ENCODE measurements around the gene SLITRK3.

SLITRK3 gene

DNA sequence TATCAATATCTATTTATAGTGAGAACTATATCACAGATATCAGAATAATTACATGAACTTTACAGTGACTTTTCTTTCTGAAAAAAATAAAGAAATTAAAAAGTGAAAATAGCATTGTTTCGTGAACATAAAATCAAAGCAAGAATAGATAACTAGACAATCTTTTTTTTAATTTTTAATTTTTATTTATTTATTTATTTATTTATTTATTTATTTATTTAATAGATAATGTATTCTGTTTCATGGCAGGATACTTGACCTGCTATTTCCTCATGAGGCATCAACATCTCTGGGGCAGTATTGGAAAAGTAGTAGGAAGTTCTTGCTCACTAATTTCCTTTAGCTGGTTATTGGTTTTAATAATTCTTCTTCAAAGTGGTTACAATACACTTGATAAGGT lies 33.3 kb downstream of the SLITRK3 start:
- TF ChIP-seq, protein P1, sequence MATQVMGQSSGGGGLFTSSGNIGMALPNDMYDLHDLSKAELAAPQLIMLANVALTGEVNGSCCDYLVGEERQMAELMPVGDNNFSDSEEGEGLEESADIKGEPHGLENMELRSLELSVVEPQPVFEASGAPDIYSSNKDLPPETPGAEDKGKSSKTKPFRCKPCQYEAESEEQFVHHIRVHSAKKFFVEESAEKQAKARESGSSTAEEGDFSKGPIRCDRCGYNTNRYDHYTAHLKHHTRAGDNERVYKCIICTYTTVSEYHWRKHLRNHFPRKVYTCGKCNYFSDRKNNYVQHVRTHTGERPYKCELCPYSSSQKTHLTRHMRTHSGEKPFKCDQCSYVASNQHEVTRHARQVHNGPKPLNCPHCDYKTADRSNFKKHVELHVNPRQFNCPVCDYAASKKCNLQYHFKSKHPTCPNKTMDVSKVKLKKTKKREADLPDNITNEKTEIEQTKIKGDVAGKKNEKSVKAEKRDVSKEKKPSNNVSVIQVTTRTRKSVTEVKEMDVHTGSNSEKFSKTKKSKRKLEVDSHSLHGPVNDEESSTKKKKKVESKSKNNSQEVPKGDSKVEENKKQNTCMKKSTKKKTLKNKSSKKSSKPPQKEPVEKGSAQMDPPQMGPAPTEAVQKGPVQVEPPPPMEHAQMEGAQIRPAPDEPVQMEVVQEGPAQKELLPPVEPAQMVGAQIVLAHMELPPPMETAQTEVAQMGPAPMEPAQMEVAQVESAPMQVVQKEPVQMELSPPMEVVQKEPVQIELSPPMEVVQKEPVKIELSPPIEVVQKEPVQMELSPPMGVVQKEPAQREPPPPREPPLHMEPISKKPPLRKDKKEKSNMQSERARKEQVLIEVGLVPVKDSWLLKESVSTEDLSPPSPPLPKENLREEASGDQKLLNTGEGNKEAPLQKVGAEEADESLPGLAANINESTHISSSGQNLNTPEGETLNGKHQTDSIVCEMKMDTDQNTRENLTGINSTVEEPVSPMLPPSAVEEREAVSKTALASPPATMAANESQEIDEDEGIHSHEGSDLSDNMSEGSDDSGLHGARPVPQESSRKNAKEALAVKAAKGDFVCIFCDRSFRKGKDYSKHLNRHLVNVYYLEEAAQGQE (IDR thresholded peaks at IDR 0.05; ENCODE audit: low read depth): no peak
- no peak for TF ChIP-seq CEBPB (IDR thresholded peaks at IDR 0.05)

- TF ChIP-seq USF1 (IDR thresholded peaks at IDR 0.05) (no peak), EGR1 (IDR thresholded peaks at IDR 0.05) (no peak), RAD21 (IDR thresholded peaks at IDR 0.05; ENCODE audit: low read depth) (no peak), CREB1 (IDR thresholded peaks at IDR 0.05; ENCODE audit: low read depth) (no peak), EP300 (IDR thresholded peaks at IDR 0.05; ENCODE audit: borderline replicate concordance) (no peak), CEBPB (IDR thresholded peaks at IDR 0.05) (no peak), TCF12 (IDR thresholded peaks at IDR 0.05; ENCODE audit: low read depth) (no peak), TEAD4 (IDR thresholded peaks at IDR 0.05) (no peak), TAF1 (IDR thresholded peaks at IDR 0.05; ENCODE audit: low read depth) (no peak), YY1 (IDR thresholded peaks at IDR 0.05; ENCODE audit: low read depth) (no peak), ZBTB7A (IDR thresholded peaks at IDR 0.05; ENCODE audit: low read depth) (no peak), NFIC (IDR thresholded peaks at IDR 0.05) (no peak), FOXM1 (IDR thresholded peaks at IDR 0.05; ENCODE audit: borderline replicate concordance, low read depth) (no peak)
- TF ChIP-seq, protein P2, sequence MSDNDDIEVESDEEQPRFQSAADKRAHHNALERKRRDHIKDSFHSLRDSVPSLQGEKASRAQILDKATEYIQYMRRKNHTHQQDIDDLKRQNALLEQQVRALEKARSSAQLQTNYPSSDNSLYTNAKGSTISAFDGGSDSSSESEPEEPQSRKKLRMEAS (IDR thresholded peaks at IDR 0.05): no peak
- TF ChIP-seq, protein P1 (IDR thresholded peaks at IDR 0.05; ENCODE audit: low read depth): no peak
These were observed 36.3 kb downstream of the SLITRK3 start for GRCh38 chr3:165159760-165160421.

DNA sequence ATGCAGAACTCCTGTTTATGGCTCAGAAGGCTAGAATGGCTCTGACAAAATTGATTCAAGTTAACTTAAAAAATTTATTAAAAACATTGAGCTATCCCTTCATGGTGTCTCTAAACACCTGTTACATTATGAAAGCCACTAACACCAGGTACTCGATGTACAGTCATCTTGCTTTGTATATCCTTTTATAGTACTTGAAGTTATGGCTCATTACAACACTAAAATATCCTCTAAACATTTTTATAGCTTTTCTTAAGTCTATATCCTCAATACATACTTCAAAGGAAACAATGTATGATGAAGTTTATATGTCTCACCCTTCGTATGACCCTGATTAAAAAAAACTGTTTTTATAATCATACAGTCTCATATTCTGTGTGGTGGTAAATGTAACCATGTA lies 38.2 kb downstream of the SLITRK3 start:
- no peak for TF ChIP-seq NFIC (IDR thresholded peaks at IDR 0.05)

GRCh38 chr3:165156757-165157420 lies 39.3 kb downstream of the SLITRK3 start:
- TF ChIP-seq EP300 (IDR thresholded peaks at IDR 0.05; ENCODE audit: borderline replicate concordance): no peak
- TF ChIP-seq, protein P2 (IDR thresholded peaks at IDR 0.05): no peak
- TF ChIP-seq NFIC (IDR thresholded peaks at IDR 0.05): no peak
- TF ChIP-seq RAD21 (IDR thresholded peaks at IDR 0.05; ENCODE audit: low read depth): no peak
- TF ChIP-seq TCF12 (IDR thresholded peaks at IDR 0.05; ENCODE audit: low read depth): no peak
- no peak for TF ChIP-seq TAF1 (IDR thresholded peaks at IDR 0.05; ENCODE audit: low read depth)
- TF ChIP-seq FOXM1 (IDR thresholded peaks at IDR 0.05; ENCODE audit: borderline replicate concordance, low read depth): no peak
- TF ChIP-seq YY1 (IDR thresholded peaks at IDR 0.05; ENCODE audit: low read depth): no peak
- TF ChIP-seq EGR1 (IDR thresholded peaks at IDR 0.05): no peak
- TF ChIP-seq ZBTB7A (IDR thresholded peaks at IDR 0.05; ENCODE audit: low read depth): no peak
- TF ChIP-seq TEAD4 (IDR thresholded peaks at IDR 0.05): no peak
- no peak for TF ChIP-seq CEBPB (IDR thresholded peaks at IDR 0.05)
- no peak for TF ChIP-seq CREB1 (IDR thresholded peaks at IDR 0.05; ENCODE audit: low read depth)
- TF ChIP-seq, protein P1 (IDR thresholded peaks at IDR 0.05; ENCODE audit: low read depth): no peak
- TF ChIP-seq USF1 (IDR thresholded peaks at IDR 0.05): no peak

Measured in Ishikawa (cell line).